Measurements from ENCODE around the gene PTGER3.
"Not testable (repeated sequence)": the region's sequence is repeated elsewhere in the genome, so short reads cannot be mapped to it uniquely, and the experiment has no call there.

PTGER3 gene

GRCh38 chr1:71001624-71002023 is 46.0 kb downstream of the PTGER3 start:
- DNase-seq = no peak

DNA sequence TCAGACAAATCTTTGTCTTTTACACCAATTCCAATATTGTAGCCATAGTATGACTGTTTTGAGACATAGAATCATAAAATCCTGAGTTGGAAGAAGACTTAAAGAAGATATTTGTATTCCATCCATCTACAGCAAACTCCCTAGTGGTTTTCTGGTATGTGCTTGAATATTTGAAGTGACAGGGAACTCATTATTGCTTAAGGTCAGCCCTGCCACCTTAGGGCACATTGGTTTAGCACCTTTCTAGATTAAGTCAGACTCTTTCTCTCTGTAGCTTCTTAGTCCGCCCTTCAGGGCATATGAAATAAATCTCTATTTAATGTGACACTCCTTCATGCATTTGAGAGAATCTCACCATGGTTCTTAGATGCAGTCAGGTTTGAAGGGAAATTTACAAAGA is 49.8 kb downstream of the PTGER3 start:
- DNase-seq = no peak

DNA sequence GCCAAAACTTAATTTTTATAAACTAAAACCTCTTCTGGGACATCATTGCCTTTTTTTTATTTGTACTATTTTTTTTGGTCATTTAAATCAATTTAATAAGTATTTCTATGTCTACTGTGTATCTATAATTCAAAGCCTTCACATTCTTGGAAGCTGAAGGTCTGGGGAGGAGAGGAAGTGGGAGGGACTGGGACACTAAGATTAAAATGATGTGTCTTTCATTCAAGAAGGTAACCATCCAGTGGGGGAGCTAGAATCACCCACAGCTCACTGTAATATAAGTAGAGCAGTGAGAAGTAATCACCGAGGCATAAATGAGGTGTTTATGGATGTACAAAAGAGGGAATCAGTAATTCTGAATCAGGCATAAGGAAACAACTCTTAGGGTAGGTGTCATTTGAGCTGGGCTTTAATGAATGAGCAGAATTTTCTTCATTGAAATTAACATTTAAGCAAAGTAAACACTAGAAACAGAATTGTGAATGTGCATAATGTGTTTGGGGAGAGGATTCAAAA is 52.8 kb downstream of the PTGER3 start:
- no peak for DNase-seq

DNA sequence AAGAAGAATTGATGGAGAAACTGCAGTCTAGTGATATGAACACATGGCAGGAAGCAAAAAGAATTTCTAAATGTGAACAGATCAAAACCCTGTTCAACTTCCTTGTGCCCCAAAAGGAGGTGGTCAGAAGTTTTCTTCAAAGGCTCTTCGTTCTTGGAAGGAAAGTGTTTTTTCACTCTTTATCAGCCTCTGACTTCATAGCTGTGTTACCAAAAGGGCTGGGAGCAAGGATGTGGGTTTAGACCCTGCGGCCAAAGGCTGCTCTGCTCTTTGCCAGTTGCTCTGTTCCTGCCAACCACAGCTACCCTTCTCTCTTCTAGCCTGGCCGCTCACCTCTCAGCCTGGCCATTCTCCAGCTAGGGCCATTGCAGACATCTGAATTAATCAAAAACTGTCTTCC is 53.8 kb downstream of the PTGER3 start:
- DNase-seq = no peak

- no peak for DNase-seq
Measured at GRCh38 chr1:70992521-70992920, 55.1 kb downstream of the PTGER3 start.

DNA sequence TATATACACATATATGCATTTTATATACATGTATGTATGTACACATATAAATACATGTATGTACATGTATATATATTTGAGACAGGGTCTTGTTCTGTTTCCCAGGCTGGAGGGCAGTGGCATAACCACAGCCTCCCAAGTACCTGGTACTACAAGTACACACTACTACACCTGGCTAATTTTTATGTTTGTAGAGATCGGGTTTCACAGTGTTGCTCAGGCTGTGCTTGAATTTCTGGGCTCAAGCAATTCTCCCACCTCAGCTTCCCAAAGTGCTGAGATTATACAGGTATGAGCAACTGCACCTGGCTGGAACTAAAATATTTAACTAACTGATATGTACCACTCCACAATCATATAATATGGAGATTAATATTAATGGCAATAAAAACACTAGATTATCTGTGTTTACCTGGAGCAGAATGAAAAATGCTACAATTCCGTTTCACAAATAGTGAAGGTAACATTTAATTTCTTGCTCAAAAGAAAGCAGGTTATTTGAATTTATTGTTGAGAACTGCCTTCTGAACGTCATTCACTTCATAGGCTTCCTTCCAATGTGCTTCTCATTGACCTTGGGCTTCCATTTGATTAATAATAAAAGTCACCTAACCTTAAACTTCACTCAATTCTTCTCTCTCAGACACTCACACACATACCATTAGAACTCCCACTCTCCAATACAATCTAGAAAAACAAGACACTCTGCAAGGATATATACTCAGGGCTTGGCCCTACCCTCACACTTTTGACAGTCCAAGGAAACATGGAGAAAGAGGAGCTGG is 57.0 kb downstream of the PTGER3 start:
- peak; percentile 44 for DNase-seq

GRCh38 chr1:70987497-70987896 is 60.1 kb downstream of the PTGER3 start:
- DNase-seq = no peak

DNA sequence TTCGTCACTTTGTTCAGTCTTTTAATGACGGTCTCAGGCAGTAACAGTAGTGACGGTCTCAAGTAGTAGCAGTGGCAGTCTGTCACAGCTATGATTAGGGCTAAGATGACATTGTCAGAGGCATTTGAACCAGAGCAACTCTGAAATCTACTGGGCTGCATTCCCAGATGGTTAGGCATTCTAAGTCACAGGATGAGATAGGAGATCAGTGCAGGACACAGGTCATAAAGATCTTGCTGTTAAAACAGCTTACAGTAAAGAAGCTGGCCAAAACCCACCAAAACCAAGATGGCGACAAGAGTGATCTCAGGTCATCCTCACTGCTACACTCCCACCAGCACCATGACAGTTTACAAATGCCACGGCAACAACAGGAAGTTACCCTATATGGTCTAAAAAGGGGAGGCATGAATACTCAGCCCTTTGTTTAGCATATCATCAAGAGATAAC is 61.8 kb downstream of the PTGER3 start:
- not testable (repeated sequence) for DNase-seq

DNA sequence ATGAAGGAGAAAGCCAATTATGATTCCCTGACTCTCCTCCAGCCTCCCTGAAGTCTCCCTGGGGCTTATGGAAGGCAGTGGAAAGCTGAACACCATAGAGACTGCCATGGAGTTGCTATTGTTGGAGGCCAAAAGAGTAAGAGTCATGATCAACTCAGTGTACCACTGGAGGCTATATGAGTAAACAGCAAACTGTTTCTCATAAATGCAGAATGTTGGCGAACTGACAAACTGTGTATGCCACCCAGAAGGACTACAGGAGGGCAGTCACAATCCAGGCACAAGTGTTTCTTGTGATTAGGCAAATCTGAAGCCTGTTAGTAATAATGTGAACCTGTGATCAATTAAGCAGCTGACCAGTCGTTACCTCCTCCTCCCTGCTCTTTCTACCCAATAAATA is 62.3 kb downstream of the PTGER3 start:
- not testable (repeated sequence) for DNase-seq

- DNase-seq = no peak
Measured at GRCh38 chr1:70980361-70980760, 67.3 kb downstream of the PTGER3 start.

GRCh38 chr1:70979881-70980280 is 67.7 kb downstream of the PTGER3 start:
- no peak for DNase-seq

DNA sequence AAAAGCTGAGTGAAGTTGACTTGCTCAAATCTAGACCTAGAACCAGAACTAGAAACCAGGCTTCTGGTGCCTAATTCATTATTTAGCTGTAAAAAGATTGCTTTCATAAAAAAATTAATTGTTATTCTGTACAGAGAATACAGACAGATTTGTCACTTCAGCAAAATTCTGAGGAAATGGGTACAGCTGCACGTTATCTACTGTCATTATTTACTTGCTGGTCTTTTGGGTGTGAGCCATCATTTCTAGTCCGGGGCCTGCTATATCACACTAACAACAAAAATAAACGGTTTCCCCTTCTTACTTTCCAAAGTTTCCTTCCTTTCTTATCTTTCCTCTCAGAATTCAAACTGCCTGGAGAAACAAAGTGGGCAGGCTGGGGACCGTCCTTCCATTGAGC is 68.3 kb downstream of the PTGER3 start:
- no peak for DNase-seq

- no peak for DNase-seq
Measured at GRCh38 chr1:70978623-70979022, 69.0 kb downstream of the PTGER3 start.

DNA sequence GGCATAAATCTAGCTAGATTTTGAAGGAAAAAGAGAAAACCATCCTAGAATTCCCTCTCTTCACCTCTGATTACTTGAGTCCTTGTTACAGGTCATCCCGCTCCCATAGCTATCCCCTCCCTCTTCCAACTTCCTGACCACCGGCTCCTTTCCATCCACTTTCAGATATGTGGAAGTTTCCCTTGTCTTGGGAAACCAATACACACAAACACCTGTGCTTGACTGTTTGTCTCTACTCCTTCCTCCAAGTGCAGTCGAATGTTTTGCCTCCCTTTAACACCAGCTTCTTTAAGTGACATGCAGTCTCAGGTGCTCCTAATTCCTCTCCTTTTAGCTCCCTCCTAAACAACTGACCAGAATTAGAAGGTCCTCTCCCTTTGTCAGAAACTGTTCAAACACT is 70.0 kb downstream of the PTGER3 start:
- DNase-seq = no peak

DNA sequence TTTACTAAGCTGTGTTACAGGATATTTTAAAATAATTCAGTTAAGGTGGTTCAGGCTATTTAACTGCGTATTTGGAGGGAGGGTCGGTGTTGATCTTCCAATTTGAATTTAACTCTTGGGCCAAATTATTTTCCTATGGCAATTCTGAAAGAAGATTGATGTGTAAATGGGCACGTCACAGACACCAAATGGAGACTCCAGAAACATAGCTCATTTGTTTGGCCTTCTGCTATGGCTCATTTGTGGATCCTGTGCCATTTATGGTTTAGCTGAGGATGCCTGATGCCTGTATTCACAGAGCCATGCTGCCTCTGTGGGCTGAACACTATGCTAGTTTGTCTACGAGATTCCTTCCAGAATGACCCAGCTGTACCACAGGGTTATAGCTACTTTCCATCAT is 70.6 kb downstream of the PTGER3 start:
- no peak for DNase-seq

- DNase-seq = no peak
Measured at GRCh38 chr1:70973754-70974153, 73.9 kb downstream of the PTGER3 start.

GRCh38 chr1:70970407-70970806 is 77.2 kb downstream of the PTGER3 start:
- DNase-seq = no peak

GRCh38 chr1:70966018-70966638 is 81.5 kb downstream of the PTGER3 start:
- no peak for DNase-seq

- no peak for DNase-seq
Measured at GRCh38 chr1:70963374-70963773, 84.2 kb downstream of the PTGER3 start.

GRCh38 chr1:70961374-70961975 is 86.1 kb downstream of the PTGER3 start:
- DNase-seq = no peak

- no peak for DNase-seq
Measured at GRCh38 chr1:70948396-70949017, 99.1 kb downstream of the PTGER3 start.

- DNase-seq = no peak
Measured at GRCh38 chr1:70947835-70948234, 99.8 kb downstream of the PTGER3 start.

DNA sequence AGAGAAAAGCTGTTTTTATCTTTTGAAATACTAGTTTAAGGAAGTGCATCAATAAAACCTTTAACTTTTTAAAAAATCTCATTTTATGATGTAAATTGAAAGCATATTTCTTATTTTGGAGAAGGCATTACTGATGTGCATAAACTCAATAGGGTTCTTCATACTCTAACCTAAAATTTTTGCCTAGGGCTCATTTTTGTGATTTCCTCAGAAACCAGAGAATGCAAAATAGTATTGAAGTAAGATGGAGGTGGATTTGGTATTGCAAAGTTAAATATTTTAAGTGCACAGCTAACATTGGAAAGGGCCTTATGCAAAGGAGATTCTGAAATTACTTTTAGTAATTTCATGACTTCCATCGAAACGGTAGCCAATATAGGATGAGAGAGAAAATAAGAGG is 101.9 kb downstream of the PTGER3 start:
- no peak for DNase-seq

DNA sequence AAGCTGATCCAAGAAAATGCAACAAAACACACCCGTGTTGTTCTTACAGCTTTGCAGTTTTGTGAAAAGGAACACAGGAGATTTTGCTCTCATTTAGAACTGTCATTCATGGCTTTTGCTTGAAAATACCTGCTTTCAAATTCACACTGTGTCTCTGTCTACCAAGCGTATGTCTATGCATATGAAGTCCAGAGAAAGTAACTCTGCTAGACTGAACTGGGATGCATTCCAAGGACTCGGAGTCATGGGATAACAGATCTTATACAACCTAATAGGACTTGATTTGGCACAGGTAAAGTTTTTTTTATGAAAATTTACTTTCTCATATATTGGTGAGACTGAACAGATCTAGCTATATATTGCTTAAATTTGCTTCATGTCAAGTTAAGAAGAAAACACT is 102.4 kb downstream of the PTGER3 start:
- DNase-seq = no peak

All from DMS79 (cell line).